ENCODE results near the gene CEP72.
A peak's percentile ranks its signal among the peaks of the same experiment; 100 is the strongest.

CEP72 gene

GRCh38 chr5:669111-669841, 57.1 kb downstream of the CEP72 start:
- Histone ChIP-seq H3K9ac (ENCODE audit: low read length) (no peak overlapping the region), H3K4me3 (ENCODE audit: low read length) (no peak overlapping the region), H3K27me3 (ENCODE audit: control insufficient read depth, insufficient read depth, low read length) (no peaks in the 10 kb centered on the region), H3K4me1 (ENCODE audit: control insufficient read depth, insufficient read depth, low read length) (peaks cover 42% of the 10 kb centered on the region), H3K9me3 (ENCODE audit: control insufficient read depth, low read length) (no peaks in the 10 kb centered on the region), H3K36me3 (ENCODE audit: control insufficient read depth, insufficient read depth, low read length) (no peaks in the 10 kb centered on the region)

GRCh38 chr5:669842-670395, 57.8 kb downstream of the CEP72 start:
- Histone ChIP-seq H3K9me3 (ENCODE audit: control insufficient read depth, low read length) (no peaks in the 10 kb centered on the region), H3K4me1 (ENCODE audit: control insufficient read depth, insufficient read depth, low read length) (peaks cover 38% of the 10 kb centered on the region), H3K36me3 (ENCODE audit: control insufficient read depth, insufficient read depth, low read length) (no peaks in the 10 kb centered on the region), H3K27me3 (ENCODE audit: control insufficient read depth, insufficient read depth, low read length) (no peaks in the 10 kb centered on the region), H3K4me3 (ENCODE audit: low read length) (no peak overlapping the region), H3K9ac (ENCODE audit: low read length) (no peak overlapping the region)

- Histone ChIP-seq H3K36me3 (ENCODE audit: control insufficient read depth, insufficient read depth, low read length) (no peaks in the 10 kb centered on the region), H3K27me3 (ENCODE audit: control insufficient read depth, insufficient read depth, low read length) (no peaks in the 10 kb centered on the region), H3K4me1 (ENCODE audit: control insufficient read depth, insufficient read depth, low read length) (peaks cover 36% of the 10 kb centered on the region), H3K4me3 (ENCODE audit: low read length) (no peak overlapping the region), H3K9me3 (ENCODE audit: control insufficient read depth, low read length) (no peaks in the 10 kb centered on the region), H3K9ac (ENCODE audit: low read length) (no peak overlapping the region)
These were observed 58.5 kb downstream of the CEP72 start for GRCh38 chr5:670396-671270.

GRCh38 chr5:671459-672328, 59.6 kb downstream of the CEP72 start:
- peak overlapping the region; percentile 55 for H3K4me3 ChIP-seq (ENCODE audit: low read length)
- no peaks in the 10 kb centered on the region for H3K27me3 ChIP-seq (ENCODE audit: control insufficient read depth, insufficient read depth, low read length)
- H3K9me3 ChIP-seq (ENCODE audit: control insufficient read depth, low read length): no peaks in the 10 kb centered on the region
- H3K36me3 ChIP-seq (ENCODE audit: control insufficient read depth, insufficient read depth, low read length): no peaks in the 10 kb centered on the region
- peak overlapping the region; percentile 58 for H3K9ac ChIP-seq (ENCODE audit: low read length)
- H3K4me1 ChIP-seq (ENCODE audit: control insufficient read depth, insufficient read depth, low read length): peaks cover 36% of the 10 kb centered on the region

GRCh38 chr5:672329-673160, 60.4 kb downstream of the CEP72 start:
- Histone ChIP-seq H3K27me3 (ENCODE audit: control insufficient read depth, insufficient read depth, low read length) (no peaks in the 10 kb centered on the region), H3K4me3 (ENCODE audit: low read length) (peak overlapping the region; percentile 55), H3K9me3 (ENCODE audit: control insufficient read depth, low read length) (no peaks in the 10 kb centered on the region), H3K9ac (ENCODE audit: low read length) (peak overlapping the region; percentile 58), H3K36me3 (ENCODE audit: control insufficient read depth, insufficient read depth, low read length) (no peaks in the 10 kb centered on the region), H3K4me1 (ENCODE audit: control insufficient read depth, insufficient read depth, low read length) (peaks cover 36% of the 10 kb centered on the region)

GRCh38 chr5:673161-673830, 61.2 kb downstream of the CEP72 start:
- Histone ChIP-seq H3K9ac (ENCODE audit: low read length) (peak overlapping the region; percentile 15), H3K36me3 (ENCODE audit: control insufficient read depth, insufficient read depth, low read length) (no peaks in the 10 kb centered on the region), H3K4me1 (ENCODE audit: control insufficient read depth, insufficient read depth, low read length) (peaks cover 36% of the 10 kb centered on the region), H3K9me3 (ENCODE audit: control insufficient read depth, low read length) (no peaks in the 10 kb centered on the region), H3K27me3 (ENCODE audit: control insufficient read depth, insufficient read depth, low read length) (no peaks in the 10 kb centered on the region), H3K4me3 (ENCODE audit: low read length) (no peak overlapping the region)

GRCh38 chr5:673831-674629, 61.9 kb downstream of the CEP72 start:
- H3K4me1 ChIP-seq (ENCODE audit: control insufficient read depth, insufficient read depth, low read length): peaks cover 36% of the 10 kb centered on the region
- no peaks in the 10 kb centered on the region for H3K27me3 ChIP-seq (ENCODE audit: control insufficient read depth, insufficient read depth, low read length)
- H3K4me3 ChIP-seq (ENCODE audit: low read length): no peak overlapping the region
- no peak overlapping the region for H3K9ac ChIP-seq (ENCODE audit: low read length)
- H3K9me3 ChIP-seq (ENCODE audit: control insufficient read depth, low read length): no peaks in the 10 kb centered on the region
- no peaks in the 10 kb centered on the region for H3K36me3 ChIP-seq (ENCODE audit: control insufficient read depth, insufficient read depth, low read length)

- Histone ChIP-seq H3K27me3 (ENCODE audit: control insufficient read depth, insufficient read depth, low read length) (no peaks in the 10 kb centered on the region), H3K9ac (ENCODE audit: low read length) (no peak overlapping the region), H3K9me3 (ENCODE audit: control insufficient read depth, low read length) (no peaks in the 10 kb centered on the region), H3K4me1 (ENCODE audit: control insufficient read depth, insufficient read depth, low read length) (peaks cover 36% of the 10 kb centered on the region), H3K36me3 (ENCODE audit: control insufficient read depth, insufficient read depth, low read length) (no peaks in the 10 kb centered on the region), H3K4me3 (ENCODE audit: low read length) (no peak overlapping the region)
These were observed 62.5 kb downstream of the CEP72 start for GRCh38 chr5:674630-675011.

GRCh38 chr5:675111-675870, 63.2 kb downstream of the CEP72 start:
- no peak overlapping the region for H3K9ac ChIP-seq (ENCODE audit: low read length)
- no peaks in the 10 kb centered on the region for H3K27me3 ChIP-seq (ENCODE audit: control insufficient read depth, insufficient read depth, low read length)
- no peaks in the 10 kb centered on the region for H3K36me3 ChIP-seq (ENCODE audit: control insufficient read depth, insufficient read depth, low read length)
- peaks cover 36% of the 10 kb centered on the region for H3K4me1 ChIP-seq (ENCODE audit: control insufficient read depth, insufficient read depth, low read length)
- no peak overlapping the region for H3K4me3 ChIP-seq (ENCODE audit: low read length)
- no peaks in the 10 kb centered on the region for H3K9me3 ChIP-seq (ENCODE audit: control insufficient read depth, low read length)

Data from mucosa of stomach (tissue), 1 donor.